ENCODE measurements around the gene ITGB5.

DNA sequence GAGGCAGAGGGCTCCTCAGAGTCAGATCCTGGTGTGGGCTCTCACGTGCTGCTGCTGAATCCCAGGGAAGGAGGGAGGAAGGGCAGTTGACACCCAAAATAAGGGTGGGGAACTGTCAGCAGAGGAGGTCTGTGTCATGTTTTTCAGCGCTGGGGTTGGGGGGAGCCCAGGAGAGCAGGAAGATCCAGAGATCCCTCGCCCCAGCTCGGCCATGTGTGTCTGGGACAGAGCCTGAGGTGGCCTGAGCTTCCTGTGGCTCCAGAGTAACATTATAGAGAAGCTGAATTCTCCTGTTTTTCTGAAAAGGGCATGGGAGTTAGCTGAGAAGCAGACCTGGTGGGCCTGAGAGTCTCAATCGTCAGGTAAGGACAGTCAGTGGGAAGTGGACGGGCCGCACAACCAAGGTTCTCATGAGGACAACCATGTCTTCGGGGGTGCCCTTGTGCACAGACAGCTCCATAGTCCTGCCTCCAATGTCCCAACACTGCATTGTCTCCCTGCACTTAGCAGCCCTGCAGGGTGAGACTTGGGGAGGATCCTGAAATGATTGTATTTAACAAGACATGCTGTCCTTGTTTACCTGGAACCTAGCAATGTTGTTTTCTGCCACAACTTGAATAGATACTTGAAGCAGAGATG, 138.5 kb downstream of the ITGB5 start:
- TF ChIP-seq CTCF (IDR thresholded peaks at IDR 0.05; ENCODE audit: extremely low read depth in 1 of 2, insufficient read depth in 1 of 2, low read depth in 1 of 2, low read length in 2 of 2): no peak
- TF ChIP-seq GATA2 (IDR thresholded peaks at IDR 0.05; ENCODE audit: insufficient read depth, insufficient read length, low read depth, low read length): no peak
- no peak for TF ChIP-seq MAX (IDR thresholded peaks at IDR 0.05; ENCODE audit: insufficient read depth, insufficient read length)
- TF ChIP-seq EZH2 (IDR thresholded peaks at IDR 0.05; ENCODE audit: borderline replicate concordance, low read depth, low read length, severe bottlenecking): no peak
- peak; percentile 27 for TF ChIP-seq POLR2A (IDR thresholded peaks at IDR 0.05; ENCODE audit: low read depth, low read length)
- TF ChIP-seq POLR2AphosphoS5 (IDR thresholded peaks at IDR 0.05; ENCODE audit: insufficient read depth, low read depth, low read length): no peak
- no peak for TF ChIP-seq JUN (IDR thresholded peaks at IDR 0.05; ENCODE audit: borderline replicate concordance, insufficient read depth, insufficient read length, low read depth)

All from endothelial cell of umbilical vein (primary cell).